GM23338 (cell line): ENCODE results near the gene LANCL3. TPM values are rescaled to one million over a fixed set of nuclear protein-coding genes. Genes with fewer than 3 reads are reported as not detected.

ENCODE experiments used
- ATAC-seq: fragments of 200-7000 bp; cut with Tn5 transposase; 3 replicates; pipeline ENCODE4 v1.9.1; 2020
- DNase-seq: peaks from one replicate; pipeline ENCODE4 v3.0.0-alpha.2; 2015; ENCODE audit warnings: low spot score
- H2AFZ ChIP-seq: fragments of 200-600 bp; sonication (generic); 2 replicates; pipeline ENCODE4 v1.8.0; 2016; ENCODE audit warnings: antibody characterized with exemption, mild to moderate bottlenecking, moderate library complexity
- H3F3A ChIP-seq: fragments of 200-600 bp; sonication (generic); replicated peaks from 2 replicates; pipeline ENCODE4 v1.8.0; 2017; ENCODE audit warnings: antibody characterized with exemption, mixed run types, low read depth
- H3K27ac ChIP-seq: fragments of 200-600 bp; sonication (generic); 2 replicates; pipeline ENCODE4 v1.6.1; 2016; ENCODE audit warnings: low read depth
- H3K27me3 ChIP-seq: fragments of 200-600 bp; sonication (generic); 2 replicates; pipeline ENCODE4 v1.8.0; 2016; ENCODE audit warnings: mild to moderate bottlenecking, mixed run types, moderate library complexity; ENCODE audit not compliant: insufficient read depth
- H3K36me3 ChIP-seq: fragments of 200-600 bp; sonication (generic); 2 replicates; pipeline ENCODE4 v1.8.0; 2016; ENCODE audit warnings: mild to moderate bottlenecking; ENCODE audit not compliant: insufficient read depth
- H3K4me1 ChIP-seq: fragments of 200-600 bp; sonication (generic); 2 replicates; pipeline ENCODE4 v1.8.0; 2016; ENCODE audit warnings: mild to moderate bottlenecking, moderate library complexity; ENCODE audit not compliant: insufficient read depth
- H3K4me2 ChIP-seq: fragments of 200-600 bp; sonication (generic); 2 replicates; pipeline ENCODE4 v1.7.1; 2017; ENCODE audit warnings: mixed run types
- H3K4me3 ChIP-seq: fragments of 200-600 bp; sonication (generic); 2 replicates; pipeline ENCODE4 v1.6.1; 2016; ENCODE audit warnings: mixed run types
- H3K79me2 ChIP-seq: fragments of 200-600 bp; sonication (generic); replicated peaks from 2 replicates; pipeline ENCODE4 v1.8.0; 2017; ENCODE audit warnings: mild to moderate bottlenecking; ENCODE audit not compliant: insufficient read depth
- H3K9me2 ChIP-seq: fragments of 200-600 bp; sonication (generic); 2 replicates; pipeline ENCODE4 v1.8.0; 2017; ENCODE audit not compliant: insufficient read depth
- H4K20me1 ChIP-seq: fragments of 200-600 bp; sonication (generic); replicated peaks from 2 replicates; pipeline ENCODE4 v1.8.0; 2017; ENCODE audit warnings: mild to moderate bottlenecking; ENCODE audit not compliant: insufficient read depth
- H3K27ac Mint-ChIP-seq: 2 replicates; pipeline ENCODE4 v1.8.0; 2020; ENCODE audit warnings: inconsistent platforms, mild to moderate bottlenecking, moderate library complexity, mixed read lengths
- H3K27me3 Mint-ChIP-seq: 3 replicates; pipeline ENCODE4 v1.8.0; 2022; ENCODE audit warnings: low read depth, mild to moderate bottlenecking, moderate library complexity, mixed read lengths, inconsistent platforms; ENCODE audit not compliant: insufficient read depth, poor library complexity
- H3K36me3 Mint-ChIP-seq: 3 replicates; pipeline ENCODE4 v1.8.0; 2021; ENCODE audit warnings: low read depth, mild to moderate bottlenecking, inconsistent platforms, moderate library complexity, mixed read lengths
- H3K4me1 Mint-ChIP-seq: 3 replicates; pipeline ENCODE4 v1.8.0; 2020; ENCODE audit warnings: mild to moderate bottlenecking, inconsistent platforms, mixed read lengths
- H3K4me3 Mint-ChIP-seq: 3 replicates; pipeline ENCODE4 v1.8.0; 2021; ENCODE audit warnings: moderate library complexity, mild to moderate bottlenecking, inconsistent platforms, mixed read lengths
- H3K9me3 Mint-ChIP-seq: 3 replicates; pipeline ENCODE4 v1.8.0; 2020; ENCODE audit warnings: moderate library complexity, mild to moderate bottlenecking, inconsistent platforms, mixed read lengths
- CREB1 ChIP-seq: fragments of 250-450 bp; sonication (Bioruptor Pico); IDR thresholded peaks from 2 replicates; pipeline ENCODE4 v1.5.0; 2020; ENCODE audit warnings: low read depth, mild to moderate bottlenecking, moderate library complexity
- CTCF ChIP-seq, 2 experiments: fragments of 200-600 bp in 1 of 2; sonication (generic) in 1 of 2; conservative IDR thresholded peaks; 2 replicates each; pipeline versions ENCODE4 v1.5.1 to v1.6.1; 2016 to 2017; ENCODE audit warnings: antibody characterized with exemption in 2 of 2, low read depth in 2 of 2, mild to moderate bottlenecking in 2 of 2, moderate library complexity in 1 of 2
- EZH2phosphoT487 ChIP-seq: fragments of 200-600 bp; sonication (generic); IDR thresholded peaks from one replicate; pipeline ENCODE4 v1.8.1; 2018; ENCODE audit warnings: antibody characterized with exemption; ENCODE audit not compliant: unreplicated experiment
- JUNB ChIP-seq: IDR thresholded peaks from one replicate; pipeline ENCODE4 v1.6.1; 2016; ENCODE audit warnings: antibody characterized with exemption; ENCODE audit not compliant: unreplicated experiment
- NANOG ChIP-seq: IDR thresholded peaks from 2 replicates; pipeline ENCODE4 v1.6.1; 2016; ENCODE audit warnings: antibody characterized with exemption, borderline replicate concordance
- POLR2AphosphoS5 ChIP-seq: IDR thresholded peaks from 2 replicates; pipeline ENCODE4 v1.6.1; 2016; ENCODE audit warnings: antibody characterized with exemption, low read depth
- STAT1 ChIP-seq: IDR thresholded peaks from one replicate; pipeline ENCODE4 v1.6.1; 2016; ENCODE audit warnings: antibody characterized with exemption; ENCODE audit not compliant: unreplicated experiment
- polyA plus RNA-seq: library from polyadenylated mRNA; unstranded; fragments of >200 nt; fragmentation: Nextera tagmentation; extraction: Ambion mirVana; gene quantifications from 2 replicates; pipeline ENCODE4 v1.2.1, GENCODE V29; 2016
- total RNA-seq: library from RNA; depleted of rRNA; stranded (reverse); fragments of >200 nt; shearing (Covaris generic); gene quantifications from 2 replicates; pipeline ENCODE4 v1.2.3, GENCODE V29; 2014
- TF ChIP-seq, protein P1 (sequence below): fragments of 250-450 bp; sonication (Bioruptor Pico); IDR thresholded peaks from 2 replicates; pipeline ENCODE4 v1.5.0; 2020; ENCODE audit warnings: mild to moderate bottlenecking, moderate library complexity

Gene LANCL3
- total and polyA plus RNA-seq, 2 experiments from 2014 or later = 0.11 to 1.8 TPM

- no peak overlapping the region for H3K27ac ChIP-seq
- Mint-ChIP-seq H3K36me3 (no peaks in the 10 kb centered on the region), H3K9me3 (no peaks in the 10 kb centered on the region), H3K4me1 (no peaks in the 10 kb centered on the region), H3K27ac (no peak overlapping the region), H3K27me3 (no peaks in the 10 kb centered on the region), H3K4me3 (no peak overlapping the region)
- H3K4me1 ChIP-seq = no peaks in the 10 kb centered on the region
- no peaks in the 10 kb centered on the region for H3K79me2 ChIP-seq
- no peak overlapping the region for H3K4me3 ChIP-seq
- no peaks in the 10 kb centered on the region for H4K20me1 ChIP-seq
- no peaks in the 10 kb centered on the region for H3K9me2 ChIP-seq
- H3F3A ChIP-seq = no peaks in the 10 kb centered on the region
- no peaks in the 10 kb centered on the region for H3K36me3 ChIP-seq
- no peaks in the 10 kb centered on the region for H3K27me3 ChIP-seq
- H2AFZ ChIP-seq = no peak overlapping the region
- TF ChIP-seq CTCF (conservative IDR thresholded peaks at IDR 0.05; ENCODE audit: low read depth in 2 of 2) (no peak), JUNB (no peak)
- no peak overlapping the region for H3K4me2 ChIP-seq
- DNase-seq (no peak), ATAC-seq (no peak)
These were observed 101.1 kb downstream of the LANCL3 start for GRCh38 chrX:37672563-37672962.

GRCh38 chrX:37676811-37677210, 105.3 kb downstream of the LANCL3 start:
- H3K4me3 ChIP-seq = no peak overlapping the region
- no peak overlapping the region for H2AFZ ChIP-seq
- no peaks in the 10 kb centered on the region for H4K20me1 ChIP-seq
- TF ChIP-seq STAT1 = no peak
- TF ChIP-seq EZH2phosphoT487 = no peak
- no peak for TF ChIP-seq POLR2AphosphoS5
- TF ChIP-seq JUNB = no peak
- TF ChIP-seq, protein P1, sequence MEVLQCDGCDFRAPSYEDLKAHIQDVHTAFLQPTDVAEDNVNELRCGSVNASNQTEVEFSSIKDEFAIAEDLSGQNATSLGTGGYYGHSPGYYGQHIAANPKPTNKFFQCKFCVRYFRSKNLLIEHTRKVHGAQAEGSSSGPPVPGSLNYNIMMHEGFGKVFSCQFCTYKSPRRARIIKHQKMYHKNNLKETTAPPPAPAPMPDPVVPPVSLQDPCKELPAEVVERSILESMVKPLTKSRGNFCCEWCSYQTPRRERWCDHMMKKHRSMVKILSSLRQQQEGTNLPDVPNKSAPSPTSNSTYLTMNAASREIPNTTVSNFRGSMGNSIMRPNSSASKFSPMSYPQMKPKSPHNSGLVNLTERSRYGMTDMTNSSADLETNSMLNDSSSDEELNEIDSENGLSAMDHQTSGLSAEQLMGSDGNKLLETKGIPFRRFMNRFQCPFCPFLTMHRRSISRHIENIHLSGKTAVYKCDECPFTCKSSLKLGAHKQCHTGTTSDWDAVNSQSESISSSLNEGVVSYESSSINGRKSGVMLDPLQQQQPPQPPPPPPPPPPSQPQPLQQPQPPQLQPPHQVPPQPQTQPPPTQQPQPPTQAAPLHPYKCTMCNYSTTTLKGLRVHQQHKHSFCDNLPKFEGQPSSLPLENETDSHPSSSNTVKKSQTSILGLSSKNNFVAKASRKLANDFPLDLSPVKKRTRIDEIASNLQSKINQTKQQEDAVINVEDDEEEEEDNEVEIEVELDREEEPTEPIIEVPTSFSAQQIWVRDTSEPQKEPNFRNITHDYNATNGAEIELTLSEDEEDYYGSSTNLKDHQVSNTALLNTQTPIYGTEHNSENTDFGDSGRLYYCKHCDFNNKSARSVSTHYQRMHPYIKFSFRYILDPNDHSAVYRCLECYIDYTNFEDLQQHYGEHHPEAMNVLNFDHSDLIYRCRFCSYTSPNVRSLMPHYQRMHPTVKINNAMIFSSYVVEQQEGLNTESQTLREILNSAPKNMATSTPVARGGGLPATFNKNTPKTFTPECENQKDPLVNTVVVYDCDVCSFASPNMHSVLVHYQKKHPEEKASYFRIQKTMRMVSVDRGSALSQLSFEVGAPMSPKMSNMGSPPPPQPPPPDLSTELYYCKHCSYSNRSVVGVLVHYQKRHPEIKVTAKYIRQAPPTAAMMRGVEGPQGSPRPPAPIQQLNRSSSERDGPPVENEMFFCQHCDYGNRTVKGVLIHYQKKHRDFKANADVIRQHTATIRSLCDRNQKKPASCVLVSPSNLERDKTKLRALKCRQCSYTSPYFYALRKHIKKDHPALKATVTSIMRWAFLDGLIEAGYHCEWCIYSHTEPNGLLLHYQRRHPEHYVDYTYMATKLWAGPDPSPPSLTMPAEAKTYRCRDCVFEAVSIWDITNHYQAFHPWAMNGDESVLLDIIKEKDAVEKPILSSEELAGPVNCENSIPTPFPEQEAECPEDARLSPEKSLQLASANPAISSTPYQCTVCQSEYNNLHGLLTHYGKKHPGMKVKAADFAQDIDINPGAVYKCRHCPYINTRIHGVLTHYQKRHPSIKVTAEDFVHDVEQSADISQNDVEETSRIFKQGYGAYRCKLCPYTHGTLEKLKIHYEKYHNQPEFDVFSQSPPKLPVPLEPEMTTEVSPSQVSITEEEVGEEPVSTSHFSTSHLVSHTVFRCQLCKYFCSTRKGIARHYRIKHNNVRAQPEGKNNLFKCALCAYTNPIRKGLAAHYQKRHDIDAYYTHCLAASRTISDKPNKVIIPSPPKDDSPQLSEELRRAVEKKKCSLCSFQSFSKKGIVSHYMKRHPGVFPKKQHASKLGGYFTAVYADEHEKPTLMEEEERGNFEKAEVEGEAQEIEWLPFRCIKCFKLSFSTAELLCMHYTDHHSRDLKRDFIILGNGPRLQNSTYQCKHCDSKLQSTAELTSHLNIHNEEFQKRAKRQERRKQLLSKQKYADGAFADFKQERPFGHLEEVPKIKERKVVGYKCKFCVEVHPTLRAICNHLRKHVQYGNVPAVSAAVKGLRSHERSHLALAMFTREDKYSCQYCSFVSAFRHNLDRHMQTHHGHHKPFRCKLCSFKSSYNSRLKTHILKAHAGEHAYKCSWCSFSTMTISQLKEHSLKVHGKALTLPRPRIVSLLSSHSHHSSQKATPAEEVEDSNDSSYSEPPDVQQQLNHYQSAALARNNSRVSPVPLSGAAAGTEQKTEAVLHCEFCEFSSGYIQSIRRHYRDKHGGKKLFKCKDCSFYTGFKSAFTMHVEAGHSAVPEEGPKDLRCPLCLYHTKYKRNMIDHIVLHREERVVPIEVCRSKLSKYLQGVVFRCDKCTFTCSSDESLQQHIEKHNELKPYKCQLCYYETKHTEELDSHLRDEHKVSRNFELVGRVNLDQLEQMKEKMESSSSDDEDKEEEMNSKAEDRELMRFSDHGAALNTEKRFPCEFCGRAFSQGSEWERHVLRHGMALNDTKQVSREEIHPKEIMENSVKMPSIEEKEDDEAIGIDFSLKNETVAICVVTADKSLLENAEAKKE (CRISPR knock-in tag) = no peak
- no peak for TF ChIP-seq CREB1
- no peak for TF ChIP-seq CTCF (conservative IDR thresholded peaks at IDR 0.05; ENCODE audit: low read depth in 2 of 2)
- no peak for TF ChIP-seq NANOG
- H3F3A ChIP-seq = no peaks in the 10 kb centered on the region
- DNase-seq (no peak), ATAC-seq (no peak)
- H3K4me1 ChIP-seq = no peaks in the 10 kb centered on the region
- no peaks in the 10 kb centered on the region for H3K27me3 ChIP-seq
- no peak overlapping the region for H3K27ac Mint-ChIP-seq
- H3K36me3 Mint-ChIP-seq = no peaks in the 10 kb centered on the region
- no peak overlapping the region for H3K4me2 ChIP-seq
- no peaks in the 10 kb centered on the region for H3K9me2 ChIP-seq
- H3K27ac ChIP-seq = no peak overlapping the region
- H3K79me2 ChIP-seq = no peaks in the 10 kb centered on the region
- no peaks in the 10 kb centered on the region for H3K9me3 Mint-ChIP-seq
- peaks cover 2% of the 10 kb centered on the region for H3K27me3 Mint-ChIP-seq
- H3K4me1 Mint-ChIP-seq = no peaks in the 10 kb centered on the region
- no peak overlapping the region for H3K4me3 Mint-ChIP-seq
- H3K36me3 ChIP-seq = no peaks in the 10 kb centered on the region
